B cell (primary cell): ENCODE data around the gene STYXL1. TPM values are rescaled to one million over a fixed set of nuclear protein-coding genes. Genes with fewer than 3 reads are reported as not detected.
"Not testable (repeated sequence)": the region's sequence is repeated elsewhere in the genome, so short reads cannot be mapped to it uniquely, and the experiment has no call there.

Experiments used
- ATAC-seq: fragments of 200-7000 bp; cut with Tn5 transposase; one replicate; pipeline ENCODE4 v1.10.0; 2021; ENCODE audit warnings: low read depth, mild to moderate bottlenecking, moderate number of reproducible peaks, moderate library complexity
- CTCF ChIA-PET: fragments of 350-600 bp; sonication (Branson Sonifier 250); formaldehyde crosslinking; loops from one replicate; lab custom pipeline; 2021; ENCODE audit warnings: antibody characterized with exemption, inconsistent platforms; lab: Charles Lee
- POLR2A ChIA-PET: fragments of 350-600 bp; sonication (Branson Sonifier 250); formaldehyde crosslinking; loops from one replicate; lab custom pipeline; 2021; ENCODE audit warnings: antibody characterized with exemption; lab: Charles Lee
- DNase-seq: peaks from one replicate; pipeline ENCODE4 v3.0.0; 2013
- H2AFZ ChIP-seq: 2 replicates; pipeline ENCODE4 v1.6.1; 2012; ENCODE audit warnings: mild to moderate bottlenecking, low read depth, low read length; ENCODE audit not compliant: insufficient read depth, poor library complexity, severe bottlenecking
- H3K27ac ChIP-seq, 2 donors: 1 replicate in 1 of 2; 2 replicates in 1 of 2; pipeline ENCODE4 v1.5.1; 2012 to 2013; ENCODE audit warnings: low read length in 2 of 2, mild to moderate bottlenecking in 2 of 2, moderate library complexity in 1 of 2
- H3K27me3 ChIP-seq, 4 experiments: fragments of 200-600 bp in 1 of 4; sonication (generic) in 1 of 4; replicated peaks in 1 of 4; 1 replicate in 2 of 4; 2 replicates in 2 of 4; pipeline versions ENCODE4 v1.6.1 to v1.7.0; 2013 to 2016; ENCODE audit warnings: low read length in 3 of 4, mild to moderate bottlenecking in 2 of 4, mixed read lengths in 1 of 4, moderate library complexity in 1 of 4; ENCODE audit not compliant: insufficient read depth in 4 of 4, control insufficient read depth in 3 of 4; ENCODE audit errors: control extremely low read depth in 1 of 4
- H3K36me3 ChIP-seq, 2 experiments: replicated peaks in 1 of 2; 1 replicate in 1 of 2; 2 replicates in 1 of 2; pipeline versions ENCODE4 v1.6.1 to v1.7.1; 2013; ENCODE audit warnings: low read length in 1 of 2; ENCODE audit not compliant: insufficient read depth in 2 of 2, control insufficient read depth in 1 of 2; ENCODE audit errors: control extremely low read depth in 1 of 2, extremely low read depth in 1 of 2
- H3K4me1 ChIP-seq, 2 donors: fragments of 200-600 bp in 1 of 2; sonication (generic) in 1 of 2; 1 replicate in 1 of 2; 2 replicates in 1 of 2; pipeline versions ENCODE4 v1.5.1 to v1.6.1; 2013 to 2017; ENCODE audit warnings: low read length in 2 of 2; ENCODE audit not compliant: control insufficient read depth in 2 of 2, insufficient read depth in 2 of 2
- H3K4me2 ChIP-seq: replicated peaks from 2 replicates; pipeline ENCODE3; 2012; ENCODE audit warnings: mild to moderate bottlenecking, low read depth, low read length; ENCODE audit not compliant: poor library complexity, severe bottlenecking
- H3K4me3 ChIP-seq, 5 experiments: fragments of 200-600 bp in 1 of 5; sonication (generic) in 1 of 5; 1 replicate in 3 of 5; 2 replicates in 2 of 5; pipeline versions ENCODE4 v1.5.1 to v1.7.0; 2011 to 2016; ENCODE audit warnings: low read length in 4 of 5, mild to moderate bottlenecking in 4 of 5, low read depth in 2 of 5, control low read depth in 1 of 5, moderate library complexity in 1 of 5; ENCODE audit not compliant: insufficient read depth in 1 of 5; ENCODE audit errors: control extremely low read depth in 1 of 5, extremely low read depth in 1 of 5
- H3K79me2 ChIP-seq: fragments of 200-600 bp; sonication (generic); one replicate; pipeline ENCODE4 v1.6.0; 2016; ENCODE audit warnings: low read length; ENCODE audit not compliant: control insufficient read depth, insufficient read depth
- H3K9ac ChIP-seq: fragments of 200-600 bp; sonication (generic); 2 replicates; pipeline ENCODE4 v1.6.1; 2017; ENCODE audit warnings: mild to moderate bottlenecking, low read length, moderate library complexity
- H3K9me3 ChIP-seq, 3 donors: one replicate each; pipeline versions ENCODE4 v1.6.1 to v1.7.1; 2013; ENCODE audit warnings: low read length in 2 of 3; ENCODE audit not compliant: control insufficient read depth in 2 of 3, insufficient read depth in 1 of 3; ENCODE audit errors: control extremely low read depth in 1 of 3
- H4K20me1 ChIP-seq: 2 replicates; pipeline ENCODE4 v1.6.0; 2012; ENCODE audit warnings: mild to moderate bottlenecking, low read length; ENCODE audit not compliant: insufficient read depth, control insufficient read depth, poor library complexity, severe bottlenecking
- H3K27ac Mint-ChIP-seq: one replicate; pipeline ENCODE4 v1.8.0; 2021; ENCODE audit warnings: mixed read lengths
- H3K27me3 Mint-ChIP-seq: one replicate; pipeline ENCODE4 v1.8.0; 2021; ENCODE audit warnings: mixed read lengths
- H3K4me1 Mint-ChIP-seq: one replicate; pipeline ENCODE4 v1.8.0; 2021; ENCODE audit warnings: mixed read lengths
- H3K4me3 Mint-ChIP-seq: one replicate; pipeline ENCODE4 v1.8.0; 2021; ENCODE audit warnings: mixed read lengths
- H3K9me3 Mint-ChIP-seq: one replicate; pipeline ENCODE4 v1.8.0; 2022; ENCODE audit warnings: mixed read lengths; ENCODE audit not compliant: insufficient read depth
- EZH2 ChIP-seq: IDR thresholded peaks from 2 replicates; pipeline ENCODE4 v1.6.1; 2012; ENCODE audit warnings: borderline replicate concordance, low read depth, mild to moderate bottlenecking, moderate library complexity, low read length; ENCODE audit not compliant: insufficient read depth, poor library complexity, severe bottlenecking
- WGBS: methylation state at CpG from one replicate; pipeline ENCODE4 v1.1.5; 2013; ENCODE audit warnings: missing lambda C conversion rate; ENCODE audit not compliant: insufficient coverage; 5-methylcytosine and 5-hydroxymethylcytosine counted together
- intact Hi-C: fragments of 100-400 bp; cut with micrococcal nuclease; formaldehyde crosslinking; loops from one replicate; pipeline ENCODE4 v1.10.0; 2022
- polyA plus RNA-seq: library from polyadenylated mRNA; depleted of rRNA; stranded (reverse); fragments of >200 nt; gene quantifications from 2 replicates; pipeline ENCODE4 v1.2.3, GENCODE V29; 2012
- total RNA-seq, 2 donors: library from RNA; stranded (reverse); fragments of 120-200 nt in 1 of 2; gene quantifications; 1 replicate in 1 of 2; 2 replicates in 1 of 2; pipeline versions ENCODE4 v1.2.3 to v1.2.4, GENCODE V29; 2013 to 2022
- TF ChIP-seq, protein P1 (sequence below): fragments of 200-600 bp; IDR thresholded peaks from one replicate; pipeline ENCODE4 v1.8.0; 2022; ENCODE audit warnings: antibody characterized with exemption, mild to moderate bottlenecking

The STYXL1 gene
- total and polyA plus RNA-seq, 2 donors (not counting 1 experiment from before 2014, with no cell fraction given) = 15.2 to 29.3 TPM

DNA sequence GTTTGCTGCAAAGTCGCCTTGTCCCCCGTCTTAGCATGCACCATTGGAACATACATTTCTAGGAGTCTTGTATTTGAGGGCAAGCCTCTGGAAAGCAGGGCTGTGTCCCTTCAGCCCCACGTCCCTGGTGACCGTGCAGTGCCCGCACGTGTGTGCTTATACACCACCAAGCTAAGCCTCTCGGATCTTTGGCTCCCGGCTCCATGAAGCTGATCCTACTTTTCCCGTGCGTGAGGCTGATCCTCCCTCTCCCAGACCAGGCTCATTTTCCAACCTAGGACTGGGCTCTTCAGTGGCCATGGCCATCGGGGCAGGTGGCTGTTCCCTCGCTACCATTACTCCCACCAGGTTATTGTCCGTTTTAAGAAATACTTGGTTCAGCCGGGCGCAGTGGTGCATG lies 14.5 kb upstream of the STYXL1 start:
- TF ChIP-seq, protein P1, sequence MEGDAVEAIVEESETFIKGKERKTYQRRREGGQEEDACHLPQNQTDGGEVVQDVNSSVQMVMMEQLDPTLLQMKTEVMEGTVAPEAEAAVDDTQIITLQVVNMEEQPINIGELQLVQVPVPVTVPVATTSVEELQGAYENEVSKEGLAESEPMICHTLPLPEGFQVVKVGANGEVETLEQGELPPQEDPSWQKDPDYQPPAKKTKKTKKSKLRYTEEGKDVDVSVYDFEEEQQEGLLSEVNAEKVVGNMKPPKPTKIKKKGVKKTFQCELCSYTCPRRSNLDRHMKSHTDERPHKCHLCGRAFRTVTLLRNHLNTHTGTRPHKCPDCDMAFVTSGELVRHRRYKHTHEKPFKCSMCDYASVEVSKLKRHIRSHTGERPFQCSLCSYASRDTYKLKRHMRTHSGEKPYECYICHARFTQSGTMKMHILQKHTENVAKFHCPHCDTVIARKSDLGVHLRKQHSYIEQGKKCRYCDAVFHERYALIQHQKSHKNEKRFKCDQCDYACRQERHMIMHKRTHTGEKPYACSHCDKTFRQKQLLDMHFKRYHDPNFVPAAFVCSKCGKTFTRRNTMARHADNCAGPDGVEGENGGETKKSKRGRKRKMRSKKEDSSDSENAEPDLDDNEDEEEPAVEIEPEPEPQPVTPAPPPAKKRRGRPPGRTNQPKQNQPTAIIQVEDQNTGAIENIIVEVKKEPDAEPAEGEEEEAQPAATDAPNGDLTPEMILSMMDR = no peak
- no peak for TF ChIP-seq EZH2
- Histone ChIP-seq H3K79me2 (no peaks in the 10 kb centered on the region), H3K4me1 (no peaks in the 10 kb centered on the region), H3K4me3 (no peak overlapping the region), H3K9me3 (no peaks in the 10 kb centered on the region), H3K36me3 (peaks cover 10 to 95% of the 10 kb centered on the region in 2 experiments), H3K9ac (no peak overlapping the region), H2AFZ (no peak overlapping the region), H4K20me1 (peaks cover 6% of the 10 kb centered on the region), H3K4me2 (no peak overlapping the region), H3K27me3 (no peaks in the 10 kb centered on the region), H3K27ac (no peak overlapping the region)
- WGBS = 99% methylated on average over 15 of the region's 15 CpGs
- no peak overlapping the region for H3K4me3 Mint-ChIP-seq
- no peaks in the 10 kb centered on the region for H3K27me3 Mint-ChIP-seq
- POLR2A ChIA-PET = no interaction called here
- DNase-seq (no peak), ATAC-seq (no peak)
- H3K4me1 Mint-ChIP-seq = no peaks in the 10 kb centered on the region
- no peak overlapping the region for H3K27ac Mint-ChIP-seq
- intact Hi-C loops = no loop called here
- H3K9me3 Mint-ChIP-seq = no peaks in the 10 kb centered on the region
- CTCF ChIA-PET = no interaction called here

DNA sequence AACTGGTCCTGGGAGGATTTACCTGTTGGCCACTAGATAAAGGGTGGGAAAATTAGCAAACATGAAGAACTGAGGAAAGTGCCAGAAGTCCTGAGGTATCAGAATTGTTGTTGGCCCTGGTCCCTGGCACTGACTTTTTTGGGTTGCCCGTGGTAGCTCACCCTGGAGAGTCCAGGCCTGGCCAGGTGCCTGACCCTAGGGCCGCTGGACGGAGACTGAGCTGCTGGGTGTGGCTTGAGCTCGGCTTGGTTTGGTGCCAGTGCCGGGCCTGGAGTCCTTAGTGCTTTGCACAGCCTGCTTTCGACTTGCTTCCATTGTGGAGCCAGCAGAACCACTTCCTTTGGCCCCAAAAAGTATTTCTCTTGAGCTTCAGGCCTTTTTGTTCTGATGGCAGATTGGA lies 13.0 kb upstream of the STYXL1 start:
- ChIA-PET CTCF (no interaction called here), POLR2A (no interaction called here)
- H3K4me3 Mint-ChIP-seq = no peak overlapping the region
- Histone ChIP-seq H3K9ac (no peak overlapping the region), H4K20me1 (peaks cover 17% of the 10 kb centered on the region), H3K27me3 (no peaks in the 10 kb centered on the region), H2AFZ (no peak overlapping the region), H3K36me3 (peaks cover 12 to 96% of the 10 kb centered on the region in 2 experiments), H3K27ac (no peak overlapping the region), H3K79me2 (no peaks in the 10 kb centered on the region), H3K4me2 (no peak overlapping the region), H3K4me1 (no peaks in the 10 kb centered on the region), H3K9me3 (no peaks in the 10 kb centered on the region), H3K4me3 (no peak overlapping the region)
- no peak overlapping the region for H3K27ac Mint-ChIP-seq
- intact Hi-C loops = no loop called here
- no peak for DNase-seq
- H3K4me1 Mint-ChIP-seq = no peaks in the 10 kb centered on the region
- no peak for ATAC-seq
- no peaks in the 10 kb centered on the region for H3K27me3 Mint-ChIP-seq
- TF ChIP-seq EZH2 = no peak
- TF ChIP-seq, protein P1 = no peak
- H3K9me3 Mint-ChIP-seq = no peaks in the 10 kb centered on the region
- 95% methylated on average over 6 of the region's 6 CpGs for WGBS

DNA sequence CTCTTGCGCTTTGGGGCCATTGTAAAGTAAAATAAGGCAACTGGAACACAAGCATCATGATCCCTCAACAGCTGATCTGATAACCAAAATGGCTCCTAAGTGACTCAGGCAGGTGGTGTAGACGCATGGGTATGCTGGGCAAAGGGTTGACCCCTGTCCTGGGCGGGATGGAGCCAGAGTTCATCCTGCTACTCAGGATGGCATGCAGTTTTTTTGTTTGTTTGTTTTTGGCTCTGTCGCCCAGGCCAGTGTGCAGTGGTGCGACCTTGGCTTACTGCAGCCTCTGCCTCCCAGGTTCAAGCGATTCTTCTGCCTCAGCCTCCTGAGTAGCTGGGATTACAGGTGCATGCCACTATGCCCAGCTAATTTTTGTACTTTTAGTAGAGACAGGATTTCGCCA lies 10.9 kb upstream of the STYXL1 start:
- H3K4me3 Mint-ChIP-seq, ATAC-seq, H3K27ac ChIP-seq, POLR2A ChIA-PET, intact Hi-C loops, DNase-seq, H3K4me1 ChIP-seq, H3K4me2 ChIP-seq, H3K27ac Mint-ChIP-seq, H3K4me3 ChIP-seq, H3K4me1 Mint-ChIP-seq, H3K9me3 Mint-ChIP-seq, CTCF ChIA-PET, H2AFZ ChIP-seq, H3K27me3 ChIP-seq, H3K79me2 ChIP-seq, H3K9me3 ChIP-seq, H3K9ac ChIP-seq, H3K27me3 Mint-ChIP-seq: not testable (repeated sequence)
- Histone ChIP-seq H3K36me3 (peaks cover 12 to 89% of the 10 kb centered on the region in 2 experiments), H4K20me1 (peaks cover 30% of the 10 kb centered on the region)
- 97% methylated on average over 6 of the region's 7 CpGs for WGBS
